Skeletal muscle satellite cell (primary cell): ENCODE data around the gene IL18BP. TPM values are rescaled to one million over a fixed set of nuclear protein-coding genes. Genes with fewer than 3 reads are reported as not detected.

Experiments used
- H3K27me3 ChIP-seq: 2 replicates; pipeline ENCODE4 v1.7.0; 2013; ENCODE audit warnings: low read length; ENCODE audit not compliant: control insufficient read depth, insufficient read depth
- H3K36me3 ChIP-seq: 2 replicates; pipeline ENCODE4 v1.7.0; 2013; ENCODE audit warnings: mild to moderate bottlenecking, control low read depth, low read length; ENCODE audit not compliant: insufficient read depth
- H3K4me1 ChIP-seq: 2 replicates; pipeline ENCODE4 v1.7.0; 2013; ENCODE audit warnings: low read length; ENCODE audit not compliant: control insufficient read depth, insufficient read depth
- H3K4me2 ChIP-seq: 2 replicates; pipeline ENCODE4 v1.7.0; 2013; ENCODE audit warnings: mild to moderate bottlenecking, low read length
- H3K4me3 ChIP-seq: 2 replicates; pipeline ENCODE4 v1.7.0; 2013; ENCODE audit warnings: low read length
- H3K9ac ChIP-seq: 2 replicates; pipeline ENCODE4 v1.7.0; 2013; ENCODE audit warnings: mild to moderate bottlenecking, low read depth, low read length, moderate library complexity
- H3K9me3 ChIP-seq: replicated peaks from 2 replicates; pipeline ENCODE4 v1.7.0; 2013; ENCODE audit warnings: mild to moderate bottlenecking, control low read depth, low read length
- total RNA-seq: library from RNA; depleted of rRNA; stranded (reverse); fragments of >200 nt; gene quantifications from 2 replicates; pipeline ENCODE4 v1.2.3, GENCODE V29; 2012; rRNA removed

IL18BP gene
- total RNA-seq: 1.7 and 3.0 TPM in 2 replicates

- no peak within 1 kb of the TSS for H3K9ac ChIP-seq
- no peak within 1 kb of the TSS for H3K4me3 ChIP-seq
- peaks cover 32% of the 10 kb centered on the region for H3K36me3 ChIP-seq
Measured at GRCh38 chr11:71998649-71999310, at the start of gene IL18BP. TSS of gene IL18BP (plus strand) at chr11:71998909. CDS start at chr11:71999985, 1,076 bp downstream.

DNA sequence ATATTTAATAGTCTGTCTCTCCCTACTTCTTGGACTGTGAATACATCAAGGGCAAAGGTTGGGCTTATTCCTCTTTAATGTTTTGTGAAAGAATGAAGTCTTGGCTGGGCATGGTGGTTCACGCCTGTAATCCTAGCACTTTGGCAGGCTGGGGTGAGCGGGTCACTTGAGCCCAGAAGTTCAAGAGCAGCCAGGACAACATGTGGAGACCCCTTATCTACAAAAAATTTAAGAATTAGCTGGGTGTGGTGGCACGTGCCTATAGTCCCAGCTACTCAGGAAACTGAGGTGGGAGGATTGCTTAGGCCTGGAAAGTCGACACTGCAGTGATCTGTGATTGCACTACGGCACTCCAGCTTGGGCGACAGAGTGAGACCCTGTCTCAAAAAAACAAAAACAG lies 49.7 kb upstream of the IL18BP start:
- H3K4me1 ChIP-seq: peaks cover 44% of the 10 kb centered on the region
- H3K27me3 ChIP-seq: no peaks in the 10 kb centered on the region
- H3K9ac ChIP-seq: no peak overlapping the region
- H3K9me3 ChIP-seq: no peaks in the 10 kb centered on the region
- H3K36me3 ChIP-seq: no peaks in the 10 kb centered on the region
- H3K4me3 ChIP-seq: no peak overlapping the region
- no peak overlapping the region for H3K4me2 ChIP-seq

More at GRCh38 chr11:71998649-71999310, at the start of gene IL18BP:
- peaks cover 6% of the 10 kb centered on the region for H3K4me1 ChIP-seq
- H3K9me3 ChIP-seq: no peaks in the 10 kb centered on the region
- H3K4me2 ChIP-seq: peak within 1 kb of the TSS; percentile 36
- no peaks in the 10 kb centered on the region for H3K27me3 ChIP-seq

- Histone ChIP-seq H3K4me3 (no peak overlapping the region), H3K9ac (no peak overlapping the region), H3K27me3 (no peaks in the 10 kb centered on the region)
Measured at GRCh38 chr11:71951741-71952310, 46.9 kb upstream of the IL18BP start.

DNA sequence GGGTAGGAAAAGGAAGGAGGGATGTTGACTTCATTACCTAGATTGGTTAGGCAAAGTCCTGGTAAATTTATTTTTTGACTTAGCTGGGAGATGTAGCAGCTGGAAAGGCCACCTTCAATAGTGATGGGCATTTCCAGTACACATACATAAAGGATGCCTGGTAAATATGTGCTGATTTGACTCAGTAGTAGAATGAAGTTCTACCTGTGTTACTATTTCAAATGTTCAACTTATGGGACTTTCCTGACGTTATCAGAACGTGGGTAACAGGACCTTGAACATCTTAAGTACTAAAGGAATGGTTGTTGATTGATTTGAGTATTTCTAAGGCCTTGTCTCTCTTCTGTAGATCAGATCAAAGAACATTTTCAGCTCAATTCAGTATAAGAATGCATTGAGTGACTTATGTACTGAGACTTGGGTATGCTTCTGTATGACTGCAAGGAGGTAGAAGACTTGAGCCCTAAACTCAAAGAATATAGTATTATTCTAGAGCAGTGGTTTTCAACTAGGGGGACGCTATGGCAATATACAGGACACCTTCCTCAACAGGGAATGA lies 42.7 kb upstream of the IL18BP start:
- Histone ChIP-seq H3K9ac (no peak overlapping the region), H3K4me2 (no peak overlapping the region), H3K4me3 (no peak overlapping the region), H3K27me3 (no peaks in the 10 kb centered on the region), H3K9me3 (no peaks in the 10 kb centered on the region), H3K36me3 (peaks cover 6% of the 10 kb centered on the region), H3K4me1 (no peaks in the 10 kb centered on the region)

More at GRCh38 chr11:71951741-71952310, 46.9 kb upstream of the IL18BP start:
- no peak overlapping the region for H3K4me2 ChIP-seq
- peaks cover 17% of the 10 kb centered on the region for H3K4me1 ChIP-seq
- no peaks in the 10 kb centered on the region for H3K36me3 ChIP-seq
- H3K9me3 ChIP-seq: no peaks in the 10 kb centered on the region

- H3K4me2 ChIP-seq: peak overlapping the region; percentile 27
- no peaks in the 10 kb centered on the region for H3K27me3 ChIP-seq
- H3K4me1 ChIP-seq: peaks cover 21% of the 10 kb centered on the region
- no peak overlapping the region for H3K4me3 ChIP-seq
- peak overlapping the region; percentile 1 for H3K9ac ChIP-seq
- peaks cover 13% of the 10 kb centered on the region for H3K36me3 ChIP-seq
- H3K9me3 ChIP-seq: no peaks in the 10 kb centered on the region
Measured at GRCh38 chr11:71962428-71963038, 36.2 kb upstream of the IL18BP start.

- Histone ChIP-seq H3K4me1 (peaks cover 21% of the 10 kb centered on the region), H3K27me3 (no peaks in the 10 kb centered on the region), H3K4me3 (no peak overlapping the region), H3K9ac (no peak overlapping the region), H3K36me3 (peaks cover 16% of the 10 kb centered on the region), H3K9me3 (no peaks in the 10 kb centered on the region), H3K4me2 (no peak overlapping the region)
Measured at GRCh38 chr11:71963468-71963867, 35.2 kb upstream of the IL18BP start.

GRCh38 chr11:71964641-71965040 lies 34.1 kb upstream of the IL18BP start:
- Histone ChIP-seq H3K27me3 (no peaks in the 10 kb centered on the region), H3K4me3 (no peak overlapping the region), H3K9me3 (no peaks in the 10 kb centered on the region), H3K36me3 (peaks cover 20% of the 10 kb centered on the region), H3K4me2 (no peak overlapping the region), H3K4me1 (peaks cover 21% of the 10 kb centered on the region), H3K9ac (no peak overlapping the region)

DNA sequence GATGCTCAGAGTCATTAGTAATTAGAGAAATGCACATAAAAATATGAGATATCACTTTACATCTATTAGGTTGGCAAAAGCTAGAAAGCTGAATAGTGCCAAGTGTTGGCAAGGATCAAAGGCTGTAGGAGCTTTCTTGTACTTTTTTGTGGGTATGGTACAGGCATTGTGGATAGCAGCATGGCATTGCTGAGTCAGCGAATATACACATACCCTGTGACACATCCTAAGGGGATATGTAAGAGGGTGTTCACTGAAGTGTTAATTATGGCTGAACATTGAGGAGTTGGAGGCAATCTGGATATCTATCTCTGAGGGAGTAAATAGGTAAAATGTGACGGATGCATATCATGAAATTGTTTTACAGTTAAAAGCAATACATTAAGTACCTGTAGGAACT lies 27.0 kb upstream of the IL18BP start:
- Histone ChIP-seq H3K36me3 (peaks cover 8% of the 10 kb centered on the region), H3K4me3 (no peak overlapping the region), H3K9me3 (no peaks in the 10 kb centered on the region), H3K4me2 (no peak overlapping the region), H3K4me1 (no peaks in the 10 kb centered on the region), H3K9ac (no peak overlapping the region), H3K27me3 (no peaks in the 10 kb centered on the region)

- Histone ChIP-seq H3K4me1 (no peaks in the 10 kb centered on the region), H3K4me2 (no peak overlapping the region), H3K9me3 (no peaks in the 10 kb centered on the region), H3K27me3 (no peaks in the 10 kb centered on the region), H3K4me3 (no peak overlapping the region), H3K36me3 (peaks cover 10% of the 10 kb centered on the region), H3K9ac (no peak overlapping the region)
Measured at GRCh38 chr11:71976551-71976950, 22.2 kb upstream of the IL18BP start.

DNA sequence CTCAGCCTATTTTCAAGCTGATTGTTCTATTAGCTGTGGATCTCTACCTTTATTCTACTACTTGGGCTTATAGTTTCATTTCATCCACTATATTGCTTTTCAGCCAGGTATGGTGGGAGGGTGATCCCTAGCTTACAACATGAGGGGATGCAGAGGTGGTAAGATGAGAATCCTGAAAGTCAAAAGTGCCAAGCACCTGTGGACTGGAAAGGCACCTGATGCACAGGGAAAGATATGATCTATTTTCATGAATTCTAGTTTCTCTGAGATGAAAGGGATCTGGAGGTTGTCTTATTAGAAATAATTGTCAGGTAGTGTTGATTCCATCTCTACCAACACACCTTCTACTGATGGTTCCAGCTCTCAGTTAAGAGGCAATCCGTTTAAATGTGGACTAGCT lies 21.6 kb upstream of the IL18BP start:
- no peaks in the 10 kb centered on the region for H3K4me1 ChIP-seq
- no peaks in the 10 kb centered on the region for H3K9me3 ChIP-seq
- H3K9ac ChIP-seq: no peak overlapping the region
- H3K4me3 ChIP-seq: no peak overlapping the region
- H3K27me3 ChIP-seq: no peaks in the 10 kb centered on the region
- peaks cover 10% of the 10 kb centered on the region for H3K36me3 ChIP-seq
- no peak overlapping the region for H3K4me2 ChIP-seq

DNA sequence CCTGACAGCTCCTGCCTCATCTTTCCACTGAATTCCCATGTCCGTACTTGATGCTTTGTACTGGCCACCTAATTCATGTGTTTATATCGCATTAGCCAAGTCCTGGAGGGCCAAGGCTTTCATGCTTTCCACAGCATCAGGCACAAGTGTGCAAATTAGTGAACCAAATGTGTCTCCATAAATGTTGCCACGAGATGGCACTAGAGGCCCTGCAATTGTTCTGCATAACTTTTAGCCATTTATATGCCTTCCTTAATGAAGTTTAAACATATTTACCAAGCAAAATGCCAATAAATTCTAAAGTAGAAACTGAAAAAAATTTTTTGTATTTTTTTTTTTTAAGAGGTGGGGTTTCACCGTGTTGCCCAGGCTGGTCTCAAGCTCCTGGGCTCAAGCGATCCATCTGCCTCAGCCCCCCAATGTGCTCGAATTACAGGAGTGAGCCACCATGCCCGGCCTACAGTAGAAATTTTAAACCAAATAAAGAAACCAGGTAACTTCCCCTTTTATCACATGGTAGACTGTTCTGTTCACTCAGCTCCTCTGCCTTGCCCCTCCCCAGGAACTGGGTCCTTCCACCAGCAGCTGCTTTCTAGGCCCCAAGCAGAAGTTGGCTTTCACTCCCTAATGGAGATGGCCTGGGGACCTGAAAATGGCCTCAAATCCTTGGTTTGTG lies 20.8 kb upstream of the IL18BP start:
- H3K4me1 ChIP-seq: no peaks in the 10 kb centered on the region
- no peaks in the 10 kb centered on the region for H3K27me3 ChIP-seq
- no peaks in the 10 kb centered on the region for H3K9me3 ChIP-seq
- H3K9ac ChIP-seq: no peak overlapping the region
- no peak overlapping the region for H3K4me2 ChIP-seq
- H3K4me3 ChIP-seq: no peak overlapping the region
- H3K36me3 ChIP-seq: peaks cover 14% of the 10 kb centered on the region
